ENCODE measurements around the gene B4GALT7.

DNA sequence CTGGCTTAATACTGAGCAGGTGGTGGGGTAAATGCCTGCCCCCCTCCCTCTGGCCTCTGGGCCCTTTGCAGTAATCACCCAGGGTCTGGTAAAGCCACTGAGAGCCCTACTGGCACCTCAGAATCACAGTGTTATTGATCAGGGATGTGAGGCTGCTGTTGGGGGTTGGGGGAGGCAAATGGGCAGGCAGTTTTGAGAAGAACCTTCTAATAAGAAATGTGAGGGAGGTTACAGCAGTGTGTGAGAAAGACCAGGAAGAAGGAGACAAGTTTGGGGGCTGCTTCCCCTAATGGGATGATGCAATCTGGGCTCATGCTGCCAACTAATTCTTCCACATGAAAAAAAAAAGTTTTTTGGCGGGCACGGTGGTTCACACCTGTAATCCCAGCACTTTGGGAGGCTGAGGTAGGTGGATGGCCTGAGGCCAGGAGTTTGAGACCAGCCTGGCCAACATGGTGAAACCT lies 3.1 kb upstream of the B4GALT7 start:
- TF ChIP-seq EZH2 (IDR thresholded peaks at IDR 0.05; ENCODE audit: borderline replicate concordance, low read length), result no peak
- TF ChIP-seq, protein P1, sequence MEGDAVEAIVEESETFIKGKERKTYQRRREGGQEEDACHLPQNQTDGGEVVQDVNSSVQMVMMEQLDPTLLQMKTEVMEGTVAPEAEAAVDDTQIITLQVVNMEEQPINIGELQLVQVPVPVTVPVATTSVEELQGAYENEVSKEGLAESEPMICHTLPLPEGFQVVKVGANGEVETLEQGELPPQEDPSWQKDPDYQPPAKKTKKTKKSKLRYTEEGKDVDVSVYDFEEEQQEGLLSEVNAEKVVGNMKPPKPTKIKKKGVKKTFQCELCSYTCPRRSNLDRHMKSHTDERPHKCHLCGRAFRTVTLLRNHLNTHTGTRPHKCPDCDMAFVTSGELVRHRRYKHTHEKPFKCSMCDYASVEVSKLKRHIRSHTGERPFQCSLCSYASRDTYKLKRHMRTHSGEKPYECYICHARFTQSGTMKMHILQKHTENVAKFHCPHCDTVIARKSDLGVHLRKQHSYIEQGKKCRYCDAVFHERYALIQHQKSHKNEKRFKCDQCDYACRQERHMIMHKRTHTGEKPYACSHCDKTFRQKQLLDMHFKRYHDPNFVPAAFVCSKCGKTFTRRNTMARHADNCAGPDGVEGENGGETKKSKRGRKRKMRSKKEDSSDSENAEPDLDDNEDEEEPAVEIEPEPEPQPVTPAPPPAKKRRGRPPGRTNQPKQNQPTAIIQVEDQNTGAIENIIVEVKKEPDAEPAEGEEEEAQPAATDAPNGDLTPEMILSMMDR (conservative IDR thresholded peaks at IDR 0.05 in 1 of 2, IDR thresholded peaks at IDR 0.05 in 1 of 2; ENCODE audit: extremely low read depth in 1 of 2, insufficient read depth in 1 of 2, low read depth in 1 of 2, low read length in 2 of 2), result no peak

All from mammary epithelial cell (primary cell).